GM12878 (cell line): Measurements from ENCODE around the gene PTPRN2.

Experiments used
- BCLAF1 ChIP-seq: fragments of 450-650 bp; IDR thresholded peaks from 2 replicates; pipeline ENCODE4 v1.6.1; 2017; ENCODE audit warnings: antibody characterized with exemption, mild to moderate bottlenecking, moderate library complexity
- CTCF ChIP-seq, 3 experiments: IDR thresholded peaks in 2 of 3; conservative IDR thresholded peaks in 1 of 3; 2 replicates each; pipeline ENCODE4 v1.5.1; 2011; ENCODE audit warnings: low read depth in 3 of 3, low read length in 3 of 3, mild to moderate bottlenecking in 3 of 3, control low read depth in 2 of 3, moderate library complexity in 2 of 3, inconsistent platforms in 1 of 3, mixed read lengths in 1 of 3; ENCODE audit not compliant: control insufficient read depth in 2 of 3, insufficient read depth in 1 of 3; ENCODE audit errors: extremely low read depth in 1 of 3
- REST ChIP-seq: IDR thresholded peaks from 2 replicates; pipeline ENCODE4 v1.6.1; 2012; ENCODE audit warnings: mild to moderate bottlenecking, low read depth, low read length
- SP1 ChIP-seq: IDR thresholded peaks from one replicate; pipeline ENCODE4 v1.6.1; 2011; ENCODE audit warnings: low read depth, low read length
- ZNF274 ChIP-seq: IDR thresholded peaks from one replicate; pipeline ENCODE4 v1.8.0; 2011; ENCODE audit not compliant: insufficient read length, insufficient read depth

- no peak for TF ChIP-seq BCLAF1
- TF ChIP-seq SP1: no peak
- TF ChIP-seq CTCF (IDR thresholded peaks at IDR 0.05 in 2 of 3, conservative IDR thresholded peaks at IDR 0.05 in 1 of 3; ENCODE audit: control insufficient read depth in 2 of 3, extremely low read depth in 1 of 3, insufficient read depth in 1 of 3, low read depth in 3 of 3, low read length in 3 of 3): no peak
- TF ChIP-seq ZNF274: no peak
- TF ChIP-seq REST: no peak
These were observed 477.0 kb downstream of the PTPRN2 start for GRCh38 chr7:158110661-158111048.
